CD4-positive, alpha-beta T cell treated with Interleukin-21 for 1 hour (primary cell): ENCODE measurements around the gene HSF5.
A peak's percentile ranks its signal among the peaks of the same experiment; 100 is the strongest.

Source experiments
- DNase-seq: peaks from one replicate; pipeline ENCODE4 v3.0.0-alpha.2; 2020

Gene HSF5

DNA sequence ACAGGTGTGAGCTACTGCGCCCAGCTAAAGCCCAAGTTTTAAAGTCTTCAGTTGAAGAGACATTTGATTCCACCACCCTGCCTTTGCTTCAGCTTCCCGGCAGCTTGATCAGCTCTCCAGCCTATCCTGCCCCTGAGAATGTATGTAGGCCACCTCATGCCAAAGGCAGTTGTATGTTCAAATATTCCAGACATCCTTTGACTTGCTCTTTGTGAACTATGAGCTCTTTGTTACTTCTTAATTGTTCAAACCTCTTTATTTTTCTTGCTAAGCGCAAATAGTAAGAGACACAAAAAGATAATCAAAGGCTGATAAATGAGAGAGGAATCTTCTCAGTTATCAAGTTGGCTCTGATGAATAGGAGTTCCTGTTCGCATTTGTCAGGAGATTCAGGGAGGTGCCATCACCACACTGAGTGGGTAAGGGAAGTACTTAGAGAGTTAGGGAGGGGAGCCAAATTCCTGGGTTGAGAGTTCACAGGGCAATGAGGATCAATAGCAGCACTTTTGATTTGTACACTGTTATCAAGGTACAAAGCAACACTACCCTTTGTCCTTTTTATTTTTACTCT is 104.2 kb downstream of the HSF5 start:
- DNase-seq = no peak

GRCh38 chr17:58382872-58383242 is 105.4 kb downstream of the HSF5 start:
- DNase-seq = no peak

- DNase-seq = no peak
Observed at GRCh38 chr17:58382108-58382871, 105.9 kb downstream of the HSF5 start.

- no peak for DNase-seq
Observed at GRCh38 chr17:58381124-58382035, 106.8 kb downstream of the HSF5 start.

DNA sequence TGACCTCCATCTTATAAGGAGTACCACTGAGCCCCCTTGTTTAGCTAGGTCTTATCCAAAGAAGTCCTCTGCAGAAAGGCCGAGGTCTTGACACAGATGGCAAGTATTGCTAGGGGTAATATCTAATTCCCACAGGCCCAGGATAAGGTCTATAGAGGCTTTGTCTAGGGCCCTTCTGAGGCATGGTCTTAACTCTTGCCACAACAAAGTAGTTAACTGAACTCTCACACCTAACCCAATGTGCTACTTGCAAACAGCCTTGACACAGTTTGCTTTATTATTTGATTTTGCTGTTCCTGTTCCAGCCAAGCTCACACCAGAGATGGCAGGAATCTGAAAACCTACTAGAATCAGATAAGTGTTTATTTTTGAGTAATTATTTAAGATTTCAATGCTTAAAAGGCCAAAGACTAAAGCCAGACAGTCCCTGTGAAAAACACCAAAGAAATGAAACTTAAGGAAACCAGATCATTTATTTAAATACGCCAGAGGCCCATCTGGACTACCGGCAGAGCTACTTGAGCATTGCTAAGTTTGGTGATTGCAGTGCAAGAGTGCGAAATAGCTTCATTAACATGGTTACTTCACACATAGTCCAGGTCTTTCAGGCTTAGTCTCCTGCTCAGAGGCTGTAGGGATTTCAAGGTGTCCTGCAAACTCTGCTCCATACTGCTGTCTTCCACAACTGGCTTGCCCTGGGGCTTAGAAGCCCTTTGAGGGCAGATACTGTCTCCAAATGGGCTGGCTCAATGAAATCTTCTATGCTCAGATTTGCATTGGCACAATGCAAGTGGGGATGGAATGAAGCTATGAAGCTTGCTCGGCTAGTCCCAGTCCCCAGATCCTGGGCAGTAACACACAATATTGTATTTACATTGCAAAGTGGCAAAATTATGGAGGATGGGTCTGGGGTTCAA is 107.7 kb downstream of the HSF5 start:
- no peak for DNase-seq

DNA sequence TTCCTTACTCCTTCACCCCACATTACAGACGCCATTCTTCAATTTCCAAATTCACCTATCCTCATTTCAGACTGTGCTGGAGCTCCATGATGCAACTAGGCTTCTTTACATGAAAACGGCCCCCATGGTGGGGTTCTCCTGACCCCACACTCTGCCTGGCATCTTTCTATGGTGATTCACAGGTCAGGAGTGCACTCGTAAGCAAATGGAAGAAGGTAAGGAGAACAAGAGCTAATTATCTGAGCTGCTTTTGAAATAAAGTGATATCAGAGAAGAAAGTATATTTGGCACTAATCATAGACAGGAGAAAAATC is 108.7 kb downstream of the HSF5 start:
- DNase-seq = no peak

DNA sequence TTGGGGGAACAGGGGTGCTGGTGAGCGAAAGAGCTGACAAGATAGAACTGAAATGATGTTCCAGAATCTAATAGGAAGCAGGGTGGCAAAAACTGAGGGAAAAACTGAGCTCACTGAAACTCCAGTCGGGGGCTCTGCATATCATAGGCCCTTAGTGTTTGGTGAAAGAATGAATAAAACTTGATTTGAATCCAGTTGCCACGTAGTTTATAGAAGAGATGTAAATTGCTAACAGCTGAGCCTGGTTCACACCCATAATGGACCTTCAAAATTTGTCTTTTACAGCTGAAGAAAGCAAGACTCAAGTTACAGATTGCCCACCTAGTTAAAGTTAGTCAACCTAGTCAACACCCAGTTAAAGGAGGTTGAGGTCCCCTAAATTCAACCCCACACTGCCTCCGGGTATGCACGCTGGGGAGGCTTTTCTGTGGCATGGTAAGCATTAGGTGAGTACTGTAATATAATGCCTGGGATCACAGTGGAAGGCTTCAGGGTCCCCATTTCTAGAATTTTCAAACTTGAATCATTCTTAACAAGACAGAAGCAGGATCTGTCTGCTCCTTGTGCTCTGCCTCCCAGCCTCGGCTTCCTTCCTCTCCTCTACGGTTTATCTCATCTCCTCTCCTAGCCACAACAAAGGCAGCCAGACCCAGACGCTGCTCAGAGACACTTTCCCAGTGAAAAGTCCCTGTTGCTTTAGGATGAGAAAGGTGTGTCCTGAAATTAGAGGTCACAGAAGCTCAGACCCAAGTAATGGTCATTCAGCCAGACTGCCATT is 109.3 kb downstream of the HSF5 start:
- peak; percentile 13 for DNase-seq

DNA sequence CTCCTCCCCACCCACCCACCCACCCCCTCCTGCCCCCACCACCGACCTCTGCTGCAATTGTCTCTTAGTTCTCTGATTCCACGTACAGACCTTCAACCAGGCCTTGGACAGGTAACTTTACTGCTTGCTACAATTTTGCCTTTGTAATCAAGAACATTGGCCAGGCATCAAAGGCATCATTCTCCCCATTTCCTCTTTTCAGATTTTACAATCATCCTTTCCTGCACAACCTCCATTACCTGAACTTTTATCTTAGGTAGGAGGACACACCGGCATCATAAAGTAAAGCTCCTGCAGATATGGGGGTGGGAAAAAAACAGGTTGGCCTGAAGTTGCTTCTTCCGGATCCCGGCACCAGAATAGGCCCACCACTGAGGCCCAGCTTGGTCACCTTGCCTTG is 110.5 kb downstream of the HSF5 start:
- DNase-seq = no peak

DNA sequence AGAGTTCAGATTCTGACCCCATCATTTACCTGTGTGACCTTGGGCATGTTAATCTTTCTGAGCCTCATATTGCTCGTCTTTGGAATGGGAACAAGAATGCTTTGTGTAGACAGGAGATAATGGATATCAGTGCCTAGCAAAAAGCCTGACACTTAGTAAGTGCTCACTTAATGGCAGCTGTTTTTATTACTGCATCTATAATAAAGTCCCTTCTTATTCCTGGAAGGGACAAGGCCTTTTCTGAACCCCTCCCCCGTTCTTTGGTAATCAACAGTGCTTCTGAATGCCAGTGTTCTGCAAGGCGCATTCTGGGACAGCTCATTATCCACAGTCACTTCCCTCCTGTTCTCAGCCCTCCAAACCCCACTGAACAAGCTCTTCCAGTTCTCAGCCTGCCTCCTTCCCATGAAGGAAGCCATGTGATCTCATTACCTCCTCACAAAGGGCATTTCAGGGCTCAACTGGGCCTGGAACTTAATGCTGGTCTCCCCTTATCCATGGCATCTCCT is 111.1 kb downstream of the HSF5 start:
- no peak for DNase-seq

GRCh38 chr17:58376472-58377000 is 111.7 kb downstream of the HSF5 start:
- no peak for DNase-seq

- no peak for DNase-seq
Observed at GRCh38 chr17:58375811-58376210, 112.4 kb downstream of the HSF5 start.

GRCh38 chr17:58375256-58375655 is 113.0 kb downstream of the HSF5 start:
- no peak for DNase-seq

GRCh38 chr17:58373923-58374322 is 114.3 kb downstream of the HSF5 start:
- no peak for DNase-seq

GRCh38 chr17:58373003-58373402 is 115.2 kb downstream of the HSF5 start:
- DNase-seq = no peak

DNA sequence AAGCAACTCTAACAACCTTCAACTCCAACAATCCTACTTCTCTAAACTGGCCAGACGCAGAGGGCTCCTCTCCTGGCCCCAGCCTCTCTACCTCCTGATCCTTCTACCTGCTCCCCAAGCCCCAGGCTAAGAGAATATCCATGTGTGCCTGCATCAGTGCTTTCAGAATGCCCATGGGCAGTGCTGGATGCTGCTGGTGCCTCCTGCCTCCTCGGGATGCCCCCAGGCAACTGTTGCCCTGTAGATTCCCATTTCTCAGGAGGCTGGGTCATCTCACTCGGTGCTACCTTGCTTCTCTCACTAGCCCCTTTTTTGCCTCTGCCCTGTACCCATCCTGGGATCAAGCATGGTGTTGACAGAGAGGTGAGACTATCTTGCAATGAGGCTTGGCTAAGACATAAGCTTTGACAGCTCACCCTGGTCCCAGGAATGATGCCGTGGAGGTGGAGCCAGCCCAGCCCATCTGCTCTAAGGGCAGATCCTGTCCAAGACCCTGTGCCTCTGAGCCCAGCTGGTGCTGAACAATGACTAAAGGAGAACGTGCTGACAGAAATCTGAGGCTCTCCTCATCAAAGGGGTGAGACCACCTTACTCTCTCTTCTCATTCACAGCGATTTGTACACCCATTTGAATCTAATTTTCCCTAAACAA is 116.8 kb downstream of the HSF5 start:
- DNase-seq = no peak

DNA sequence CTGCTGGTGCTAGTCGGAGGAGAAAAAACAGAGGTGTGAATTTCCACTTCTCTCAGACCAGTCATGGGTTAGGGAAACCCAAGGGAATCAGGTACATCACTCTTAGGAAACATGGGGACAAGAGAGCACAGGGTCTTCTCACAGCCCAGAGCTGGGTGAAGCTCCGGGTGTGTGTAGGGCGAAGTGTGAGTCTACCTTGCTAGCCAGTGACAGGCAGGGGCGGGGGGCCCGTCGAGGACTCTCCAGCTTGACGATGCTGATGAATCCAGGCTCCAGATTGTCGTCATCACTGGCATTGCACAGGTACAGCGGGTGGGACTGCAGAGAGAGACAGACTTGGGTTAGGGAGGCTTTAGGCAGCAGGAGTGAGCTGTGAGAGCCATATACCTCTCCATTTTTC is 117.5 kb downstream of the HSF5 start:
- no peak for DNase-seq

DNA sequence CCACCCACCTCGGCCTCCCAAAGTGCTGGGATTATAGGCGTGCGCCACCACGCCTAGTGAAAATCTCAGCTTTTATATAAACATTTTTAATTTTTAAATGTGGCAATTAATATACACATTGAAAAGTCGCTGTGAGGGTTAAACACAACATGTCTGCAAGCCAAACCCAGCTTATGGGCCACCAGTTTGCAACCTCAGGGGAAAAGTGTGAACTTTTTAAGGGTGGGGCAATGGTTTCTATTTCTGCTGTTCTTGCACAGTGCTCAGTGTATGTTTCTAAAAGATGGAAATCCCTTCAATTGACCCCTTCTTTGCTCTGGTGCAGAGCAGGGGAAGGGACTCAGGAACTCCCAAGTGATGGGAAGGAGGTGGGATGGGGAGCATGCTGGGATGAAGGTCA is 117.9 kb downstream of the HSF5 start:
- no peak for DNase-seq
